ENCODE results near the gene EPX. TPM values are rescaled to one million over a fixed set of nuclear protein-coding genes. Genes with fewer than 3 reads are reported as not detected.
"Not testable (repeated sequence)": the region's sequence is repeated elsewhere in the genome, so short reads cannot be mapped to it uniquely, and the experiment has no call there.

The EPX gene, protein sequence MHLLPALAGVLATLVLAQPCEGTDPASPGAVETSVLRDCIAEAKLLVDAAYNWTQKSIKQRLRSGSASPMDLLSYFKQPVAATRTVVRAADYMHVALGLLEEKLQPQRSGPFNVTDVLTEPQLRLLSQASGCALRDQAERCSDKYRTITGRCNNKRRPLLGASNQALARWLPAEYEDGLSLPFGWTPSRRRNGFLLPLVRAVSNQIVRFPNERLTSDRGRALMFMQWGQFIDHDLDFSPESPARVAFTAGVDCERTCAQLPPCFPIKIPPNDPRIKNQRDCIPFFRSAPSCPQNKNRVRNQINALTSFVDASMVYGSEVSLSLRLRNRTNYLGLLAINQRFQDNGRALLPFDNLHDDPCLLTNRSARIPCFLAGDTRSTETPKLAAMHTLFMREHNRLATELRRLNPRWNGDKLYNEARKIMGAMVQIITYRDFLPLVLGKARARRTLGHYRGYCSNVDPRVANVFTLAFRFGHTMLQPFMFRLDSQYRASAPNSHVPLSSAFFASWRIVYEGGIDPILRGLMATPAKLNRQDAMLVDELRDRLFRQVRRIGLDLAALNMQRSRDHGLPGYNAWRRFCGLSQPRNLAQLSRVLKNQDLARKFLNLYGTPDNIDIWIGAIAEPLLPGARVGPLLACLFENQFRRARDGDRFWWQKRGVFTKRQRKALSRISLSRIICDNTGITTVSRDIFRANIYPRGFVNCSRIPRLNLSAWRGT
- under 1 TPM in 1 of 2 donors, not detected in 1; 0.14 TPM for total RNA-seq
- polyA plus RNA-seq, result under 1 TPM in 1 of 2 donors, not detected in 1; 0.96 TPM
- long read RNA-seq, donor 1, partial matches to known transcripts, result 0 of 1 reads
- long read RNA-seq, donor 1, other reads (novel, unspliced or antisense), result 0 of 1 reads
- long read RNA-seq, donor 2, result 0 reads
- long read RNA-seq, donor 3, result 0 reads
- long read RNA-seq, donor 4, result 0 reads
- long read RNA-seq, donor 5, result 0 reads

DNA sequence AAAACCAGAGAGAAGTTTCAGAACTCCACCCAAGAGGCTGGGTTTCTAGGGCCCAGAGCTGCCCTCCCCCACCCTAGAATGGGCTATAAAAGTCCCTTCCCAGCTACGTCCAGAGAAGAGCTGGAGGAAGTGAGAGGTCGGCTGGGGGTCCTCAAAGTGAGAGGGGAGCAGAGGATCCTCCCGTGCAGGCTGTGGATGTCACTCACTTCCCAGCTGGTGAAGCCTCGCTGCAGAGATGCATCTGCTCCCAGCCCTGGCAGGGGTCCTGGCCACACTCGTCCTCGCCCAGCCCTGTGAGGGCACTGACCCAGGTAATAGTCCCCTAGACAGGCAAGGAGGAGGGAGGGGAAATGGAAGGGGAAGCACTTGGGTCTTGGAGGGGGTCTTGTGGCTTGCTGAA lies at the start of gene EPX:
TSS of gene EPX (plus strand) at position 115 of the 400 bp plus-strand sequence. CDS start at position 236, 121 bp downstream.
- no peak within 1 kb of the TSS for H3K4me3 ChIP-seq
- no peak within 1 kb of the TSS for H3K27ac ChIP-seq (ENCODE audit: low read depth in 1 of 2, low read length in 1 of 2)
- H3K27me3 ChIP-seq (ENCODE audit: control insufficient read depth in 3 of 3, insufficient read depth in 3 of 3, low read length in 2 of 3), result peaks cover 0 to 9% (median 0%) of the 10 kb centered on the region in 3 donors
- H3K4me1 ChIP-seq (ENCODE audit: control insufficient read depth in 5 of 5, insufficient read depth in 5 of 5, low read length in 5 of 5), result no peaks in the 10 kb centered on the region
- 41 to 43% methylated on average over 6 of the region's 6 CpGs for WGBS, 2 donors
- H3K36me3 ChIP-seq (ENCODE audit: control insufficient read depth in 4 of 4, insufficient read depth in 4 of 4, low read length in 4 of 4), result no peaks in the 10 kb centered on the region
- TF ChIP-seq, protein P1, sequence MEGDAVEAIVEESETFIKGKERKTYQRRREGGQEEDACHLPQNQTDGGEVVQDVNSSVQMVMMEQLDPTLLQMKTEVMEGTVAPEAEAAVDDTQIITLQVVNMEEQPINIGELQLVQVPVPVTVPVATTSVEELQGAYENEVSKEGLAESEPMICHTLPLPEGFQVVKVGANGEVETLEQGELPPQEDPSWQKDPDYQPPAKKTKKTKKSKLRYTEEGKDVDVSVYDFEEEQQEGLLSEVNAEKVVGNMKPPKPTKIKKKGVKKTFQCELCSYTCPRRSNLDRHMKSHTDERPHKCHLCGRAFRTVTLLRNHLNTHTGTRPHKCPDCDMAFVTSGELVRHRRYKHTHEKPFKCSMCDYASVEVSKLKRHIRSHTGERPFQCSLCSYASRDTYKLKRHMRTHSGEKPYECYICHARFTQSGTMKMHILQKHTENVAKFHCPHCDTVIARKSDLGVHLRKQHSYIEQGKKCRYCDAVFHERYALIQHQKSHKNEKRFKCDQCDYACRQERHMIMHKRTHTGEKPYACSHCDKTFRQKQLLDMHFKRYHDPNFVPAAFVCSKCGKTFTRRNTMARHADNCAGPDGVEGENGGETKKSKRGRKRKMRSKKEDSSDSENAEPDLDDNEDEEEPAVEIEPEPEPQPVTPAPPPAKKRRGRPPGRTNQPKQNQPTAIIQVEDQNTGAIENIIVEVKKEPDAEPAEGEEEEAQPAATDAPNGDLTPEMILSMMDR (IDR thresholded peaks at IDR 0.05; ENCODE audit: control extremely low read depth, extremely low read depth), result no peak
- no peak for DNase-seq
- no peak for ATAC-seq (ENCODE audit: insufficient read depth, low FRiP score)
- H3K9me3 ChIP-seq (ENCODE audit: control insufficient read depth in 4 of 4, insufficient read depth in 3 of 4, low read length in 3 of 4), result peaks cover 0 to 2% (median 0%) of the 10 kb centered on the region in 4 donors
- H3K9ac ChIP-seq (ENCODE audit: insufficient read depth in 1 of 2, low read length in 2 of 2), result no peak within 1 kb of the TSS

DNA sequence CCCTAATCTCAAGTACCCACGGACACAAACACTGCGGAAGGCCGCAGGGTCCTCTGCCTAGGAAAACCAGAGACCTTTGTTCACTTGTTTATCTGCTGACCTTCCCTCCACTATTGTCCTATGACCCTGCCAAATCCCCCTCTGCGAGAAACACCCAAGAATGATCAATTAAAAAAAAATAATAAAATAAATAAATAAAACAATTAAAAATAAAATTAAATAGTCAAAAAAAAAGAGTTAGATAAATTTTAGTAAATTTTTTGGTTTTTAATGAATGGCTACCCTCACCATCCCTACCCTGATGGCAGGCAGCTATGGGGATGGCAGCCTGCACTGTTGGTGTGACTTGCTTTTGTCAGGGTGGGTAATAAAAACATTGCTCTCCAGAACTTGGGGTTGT lies 49.2 kb upstream of the EPX start:
- H3K9me3 ChIP-seq (ENCODE audit: control insufficient read depth in 4 of 4, insufficient read depth in 3 of 4, low read length in 3 of 4), result peaks cover 0 to 17% (median 0%) of the 10 kb centered on the region in 4 donors
- H3K36me3 ChIP-seq (ENCODE audit: control insufficient read depth in 4 of 4, insufficient read depth in 4 of 4, low read length in 4 of 4); H3K9ac ChIP-seq (ENCODE audit: insufficient read depth in 1 of 2, low read length in 2 of 2); ATAC-seq (ENCODE audit: insufficient read depth, low FRiP score); H3K27ac ChIP-seq (ENCODE audit: low read depth in 1 of 2, low read length in 1 of 2); H3K4me1 ChIP-seq (ENCODE audit: control insufficient read depth in 5 of 5, insufficient read depth in 5 of 5, low read length in 5 of 5); DNase-seq; H3K4me3 ChIP-seq; H3K27me3 ChIP-seq (ENCODE audit: control insufficient read depth in 3 of 3, insufficient read depth in 3 of 3, low read length in 2 of 3): not testable (repeated sequence)
- 80 to 89% methylated on average over 3 to 4 of the region's 4 CpGs for WGBS, 2 donors

DNA sequence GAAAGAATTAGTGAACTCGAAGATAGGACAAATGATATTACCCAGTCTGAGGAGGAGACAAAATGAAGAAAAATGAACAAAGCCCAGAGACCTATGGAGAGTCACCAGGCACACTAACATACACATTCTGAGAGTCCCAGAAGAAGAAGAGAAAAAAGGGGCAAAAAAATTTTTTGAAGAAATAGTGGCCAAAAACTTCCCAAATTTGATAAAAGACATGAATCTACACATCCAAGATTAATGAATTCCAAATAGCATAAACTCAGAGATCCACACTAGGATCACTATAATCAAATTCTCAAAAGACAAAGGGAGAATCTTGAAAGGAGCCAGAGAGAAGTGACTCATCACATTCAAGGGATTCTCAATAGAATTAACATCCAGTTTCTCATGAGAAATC lies 47.7 kb upstream of the EPX start:
- peaks cover 0 to 17% (median 0%) of the 10 kb centered on the region in 4 donors for H3K9me3 ChIP-seq (ENCODE audit: control insufficient read depth in 4 of 4, insufficient read depth in 3 of 4, low read length in 3 of 4)

More for the DNA sequence above, 47.7 kb upstream of the EPX start:
- ATAC-seq (ENCODE audit: insufficient read depth, low FRiP score) (no peak), DNase-seq (no peak)
- H3K9ac ChIP-seq (ENCODE audit: insufficient read depth in 1 of 2, low read length in 2 of 2), result no peak overlapping the region
- H3K27ac ChIP-seq (ENCODE audit: low read depth in 1 of 2, low read length in 1 of 2), result no peak overlapping the region
- no peaks in the 10 kb centered on the region for H3K36me3 ChIP-seq (ENCODE audit: control insufficient read depth in 4 of 4, insufficient read depth in 4 of 4, low read length in 4 of 4)
- WGBS, 2 donors, result 90 to 94% methylated on average over 1 of the region's 1 CpG
- H3K4me1 ChIP-seq (ENCODE audit: control insufficient read depth in 5 of 5, insufficient read depth in 5 of 5, low read length in 5 of 5), result no peaks in the 10 kb centered on the region
- H3K27me3 ChIP-seq (ENCODE audit: control insufficient read depth in 3 of 3, insufficient read depth in 3 of 3, low read length in 2 of 3), result peaks cover 0 to 15% (median 5%) of the 10 kb centered on the region in 3 donors
- TF ChIP-seq, protein P1 (IDR thresholded peaks at IDR 0.05; ENCODE audit: control extremely low read depth, extremely low read depth), result no peak
- no peak overlapping the region for H3K4me3 ChIP-seq
